OCI-LY7 (cell line): ENCODE measurements around the gene FKBP10. TPM values are rescaled to one million over a fixed set of nuclear protein-coding genes. Genes with fewer than 3 reads are reported as not detected.
"Not testable (repeated sequence)": the region's sequence is repeated elsewhere in the genome, so short reads cannot be mapped to it uniquely, and the experiment has no call there.

Experiments
- BruUV-seq: library from RNA; stranded (reverse); fragments of 400-500 nt; replicated peaks from 2 replicates; lab custom pipeline; 2021; lab: Mats Ljungman, UMichigan
- CTCF ChIA-PET: fragments of 300-600 bp; sonication (Branson Sonifier 250); formaldehyde crosslinking; loops from one replicate; lab custom pipeline; 2022; ENCODE audit warnings: antibody characterized with exemption; ENCODE audit not compliant: unreplicated experiment; lab: Charles Lee
- POLR2A ChIA-PET: fragments of 300-600 bp; sonication (Branson Sonifier 250); formaldehyde crosslinking; loops from one replicate; lab custom pipeline; 2022; ENCODE audit warnings: antibody characterized with exemption; lab: Charles Lee
- DNase-seq: peaks from one replicate; pipeline ENCODE4 v3.0.0-alpha.2; 2015; ENCODE audit warnings: low spot score
- H2AFZ ChIP-seq: fragments of 200-600 bp; sonication (generic), shearing (Covaris generic); 2 replicates; pipeline ENCODE4 v1.6.1; 2014; ENCODE audit warnings: mild to moderate bottlenecking, antibody characterized with exemption, low read length, moderate library complexity
- H3K27ac ChIP-seq: fragments of 200-600 bp; sonication (generic); 2 replicates; pipeline ENCODE4 v1.5.1; 2014; ENCODE audit warnings: mixed run types, low read depth, mild to moderate bottlenecking, moderate library complexity, low read length, inconsistent platforms; ENCODE audit not compliant: poor library complexity, severe bottlenecking
- H3K36me3 ChIP-seq: fragments of 200-600 bp; sonication (generic); 2 replicates; pipeline ENCODE4 v1.6.1; 2014; ENCODE audit warnings: mild to moderate bottlenecking, antibody characterized with exemption, low read length, moderate library complexity, mixed read lengths; ENCODE audit not compliant: insufficient read depth
- H3K4me1 ChIP-seq: fragments of 200-600 bp; sonication (generic); 2 replicates; pipeline ENCODE4 v1.5.1; 2014; ENCODE audit warnings: mild to moderate bottlenecking, low read length; ENCODE audit not compliant: insufficient read depth, poor library complexity, severe bottlenecking
- H3K4me2 ChIP-seq: fragments of 200-600 bp; sonication (generic); 2 replicates; pipeline ENCODE4 v1.6.1; 2014; ENCODE audit warnings: mild to moderate bottlenecking, low read length
- H3K4me3 ChIP-seq: fragments of 200-600 bp; sonication (generic); 2 replicates; pipeline ENCODE4 v1.5.1; 2014; ENCODE audit warnings: mild to moderate bottlenecking, low read depth, low read length; ENCODE audit not compliant: poor library complexity, severe bottlenecking
- H3K79me2 ChIP-seq: fragments of 200-600 bp; sonication (generic); 2 replicates; pipeline ENCODE4 v1.6.1; 2016; ENCODE audit warnings: low read depth, mild to moderate bottlenecking, low read length, moderate library complexity, mixed read lengths; ENCODE audit not compliant: insufficient read depth
- H3K9me2 ChIP-seq: fragments of 200-600 bp; sonication (generic); 2 replicates; pipeline ENCODE4 v1.6.1; 2016; ENCODE audit warnings: mild to moderate bottlenecking, low read length, mixed read lengths; ENCODE audit not compliant: insufficient read depth
- H3K9me3 ChIP-seq: fragments of 200-600 bp; sonication (generic); 2 replicates; pipeline ENCODE4 v1.6.1; 2014; ENCODE audit warnings: mild to moderate bottlenecking, mixed run types, low read length, mixed read lengths
- H4K20me1 ChIP-seq: fragments of 200-600 bp; sonication (generic); 2 replicates; pipeline ENCODE4 v1.6.1; 2014; ENCODE audit warnings: mild to moderate bottlenecking, antibody characterized with exemption, low read length, moderate library complexity, mixed read lengths; ENCODE audit not compliant: insufficient read depth
- CTCF ChIP-seq: fragments of 200-600 bp; sonication (generic); conservative IDR thresholded peaks from 2 replicates; pipeline ENCODE4 v1.5.1; 2014; ENCODE audit warnings: mild to moderate bottlenecking, antibody characterized with exemption, low read length, moderate library complexity, mixed read lengths
- EZH2phosphoT487 ChIP-seq: fragments of 200-600 bp; sonication (generic); IDR thresholded peaks from 2 replicates; pipeline ENCODE4 v1.6.1; 2018; ENCODE audit warnings: low read depth, borderline replicate concordance, mild to moderate bottlenecking, mixed run types, antibody characterized with exemption, low read length, moderate library complexity, mixed read lengths
- intact Hi-C: fragments of 100-400 bp; cut with micrococcal nuclease; formaldehyde crosslinking; loops from one replicate; pipeline ENCODE4 v1.10.0; 2022; ENCODE audit not compliant: unreplicated experiment
- total RNA-seq, 2 experiments: library from RNA; depleted of rRNA in 1 of 2; stranded (reverse); fragments of >200 nt in 1 of 2; shearing (Covaris generic) in 1 of 2; gene quantifications; 2 replicates each; pipeline ENCODE4 v1.2.3, GENCODE V29; 2014 to 2022

The FKBP10 gene
- total RNA-seq, 2 experiments from 2014 or later, result 1.5 to 7.8 TPM

- no peaks in the 10 kb centered on the region for H3K36me3 ChIP-seq
- H3K9me3 ChIP-seq, result no peaks in the 10 kb centered on the region
- H3K4me3 ChIP-seq, result no peak overlapping the region
- TF ChIP-seq EZH2phosphoT487, result no peak
- no peak for TF ChIP-seq CTCF
- no peaks in the 10 kb centered on the region for H3K4me1 ChIP-seq
- no peaks in the 10 kb centered on the region for H4K20me1 ChIP-seq
- no peak overlapping the region for H2AFZ ChIP-seq
- H3K27ac ChIP-seq, result no peak overlapping the region
- DNase-seq, result no peak
- BruUV-seq, result no TSS peak
- peak overlapping the region; percentile 29; the same call in 1 of the 2 replicates for H3K4me2 ChIP-seq
- CTCF ChIA-PET, result no interaction called here
- no peaks in the 10 kb centered on the region for H3K9me2 ChIP-seq
- H3K79me2 ChIP-seq, result no peaks in the 10 kb centered on the region
- POLR2A ChIA-PET, result no interaction called here
- intact Hi-C loops, result no loop called here
These were observed 23.9 kb downstream of the FKBP10 start for GRCh38 chr17:41836550-41837196.

GRCh38 chr17:41837761-41838538 is 25.1 kb downstream of the FKBP10 start, which contains the start of gene KLHL10:
KLHL10 (plus strand) TSS chr17:41837825; CDS start chr17:41837933, 108 bp downstream.
- H3K9me2 ChIP-seq, result no peaks in the 10 kb centered on the region
- H3K79me2 ChIP-seq, result no peaks in the 10 kb centered on the region
- no peak within 1 kb of the TSS for H2AFZ ChIP-seq
- no peaks in the 10 kb centered on the region for H3K4me1 ChIP-seq
- H3K4me3 ChIP-seq, result no peak within 1 kb of the TSS
- BruUV-seq, result no TSS peak
- H4K20me1 ChIP-seq, result no peaks in the 10 kb centered on the region
- no peak for DNase-seq
- H3K36me3 ChIP-seq, result no peaks in the 10 kb centered on the region
- H3K27ac ChIP-seq, result no peak within 1 kb of the TSS
- H3K9me3 ChIP-seq, result no peaks in the 10 kb centered on the region
- TF ChIP-seq EZH2phosphoT487 (no peak), CTCF (no peak)
- ChIA-PET POLR2A (interaction anchor here (0.6 to 0.7 kb wide), 3 partner anchors 16 to 296 kb away, joined by 3 to 5 read pairs (median 4); partner anchors contain the start of gene KLHL11), CTCF (no interaction called here)
- no peak within 1 kb of the TSS; the same call in 1 of the 2 replicates for H3K4me2 ChIP-seq
- intact Hi-C loops, result no loop called here

DNA sequence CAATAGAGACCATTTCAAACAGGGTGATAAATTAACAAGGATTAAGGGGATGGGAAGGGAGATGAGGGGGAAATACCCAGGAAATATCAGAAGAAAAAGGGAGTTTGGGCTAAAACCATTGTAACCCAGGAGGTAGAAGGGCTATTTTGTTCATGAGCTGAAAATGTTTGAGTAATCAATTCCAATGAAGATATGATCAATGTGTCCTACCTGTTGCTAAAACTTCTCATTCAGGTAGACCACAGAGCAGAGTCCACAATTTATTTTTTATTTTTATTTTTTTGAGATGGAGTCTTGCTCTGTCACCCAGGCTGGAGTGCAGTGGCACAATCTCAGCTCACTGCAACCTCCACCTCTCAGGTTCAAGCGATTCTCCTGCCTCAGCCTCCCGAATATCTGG is 26.6 kb downstream of the FKBP10 start:
- POLR2A ChIA-PET, H3K36me3 ChIP-seq, H3K27ac ChIP-seq, H2AFZ ChIP-seq, H3K4me3 ChIP-seq, H3K4me1 ChIP-seq, DNase-seq, H3K79me2 ChIP-seq, H4K20me1 ChIP-seq, H3K9me2 ChIP-seq, intact Hi-C loops, H3K9me3 ChIP-seq, H3K4me2 ChIP-seq, CTCF ChIA-PET, BruUV-seq: not testable (repeated sequence)

- CTCF ChIA-PET, H3K36me3 ChIP-seq, H3K4me1 ChIP-seq, H3K9me2 ChIP-seq, POLR2A ChIA-PET, H3K4me3 ChIP-seq, H2AFZ ChIP-seq, H3K9me3 ChIP-seq, intact Hi-C loops, H4K20me1 ChIP-seq, H3K79me2 ChIP-seq, H3K27ac ChIP-seq, DNase-seq, H3K4me2 ChIP-seq, BruUV-seq: not testable (repeated sequence)
These were observed 28.0 kb downstream of the FKBP10 start for GRCh38 chr17:41840781-41841180.
